Endothelial cell of umbilical vein (primary cell): ENCODE results near the gene PPP4R1. TPM values are rescaled to one million over a fixed set of nuclear protein-coding genes. Genes with fewer than 3 reads are reported as not detected.

Experiments used
- BruUV-seq: library from RNA; stranded (reverse); fragments of 400-500 nt; replicated peaks from 2 replicates; lab custom pipeline; 2021; lab: Mats Ljungman, UMichigan
- CTCF ChIA-PET: fragments of 300-600, 350-600 bp; sonication (Branson Sonifier 250); formaldehyde crosslinking; loops from one replicate; lab custom pipeline; 2021; ENCODE audit warnings: antibody characterized with exemption, inconsistent platforms; lab: Charles Lee
- POLR2A ChIA-PET: fragments of 300-600, 350-600 bp; sonication (Branson Sonifier 250); formaldehyde crosslinking; loops from one replicate; lab custom pipeline; 2021; ENCODE audit warnings: antibody characterized with exemption, inconsistent platforms; lab: Charles Lee
- DNase-seq: peaks from one replicate; pipeline ENCODE4 v3.0.0-alpha.2; 2011; ENCODE audit warnings: low read depth, low spot score
- FAIRE-seq: peaks from 2 replicates; lab custom pipeline; 2011; peaks lifted over from hg19 to GRCh38; lab: Jason Lieb, UNC
- H2AFZ ChIP-seq: 2 replicates; pipeline ENCODE4 v1.6.0; 2012; ENCODE audit warnings: low read depth, low read length, control low read depth, inconsistent platforms
- H3K27ac ChIP-seq: 2 replicates; pipeline ENCODE4 v1.5.1; 2011; ENCODE audit warnings: low read depth, mild to moderate bottlenecking, control low read depth, low read length, moderate library complexity; ENCODE audit not compliant: insufficient read depth
- H3K27me3 ChIP-seq, 2 experiments: 2 replicates each; pipeline versions ENCODE4 v1.6.0 to v1.6.1; 2011; ENCODE audit warnings: low read length in 2 of 2, mixed read lengths in 1 of 2; ENCODE audit not compliant: control insufficient read depth in 2 of 2, insufficient read depth in 2 of 2
- H3K36me3 ChIP-seq, 2 experiments: 2 replicates in 1 of 2; 3 replicates in 1 of 2; pipeline ENCODE4 v1.5.1; 2011; ENCODE audit warnings: low read length in 2 of 2, mild to moderate bottlenecking in 1 of 2, moderate library complexity in 1 of 2; ENCODE audit not compliant: control insufficient read depth in 2 of 2, insufficient read depth in 2 of 2; ENCODE audit errors: extremely low read depth in 1 of 2
- H3K4me1 ChIP-seq: 3 replicates; pipeline ENCODE4 v1.5.1; 2011; ENCODE audit warnings: mild to moderate bottlenecking, low read length; ENCODE audit not compliant: control insufficient read depth, insufficient read depth; ENCODE audit errors: extremely low read depth
- H3K4me2 ChIP-seq: 2 replicates; pipeline ENCODE4 v1.6.1; 2011; ENCODE audit warnings: low read length, control low read depth, mixed read lengths; ENCODE audit not compliant: insufficient read depth
- H3K4me3 ChIP-seq, 3 experiments: fragments of 200-600 bp in 1 of 3; sonication (generic), shearing (Covaris generic) in 1 of 3; replicated peaks in 1 of 3; 2 replicates each; pipeline ENCODE4 v1.5.1; 2011 to 2016; ENCODE audit warnings: control low read depth in 3 of 3, low read length in 3 of 3, mild to moderate bottlenecking in 2 of 3, inconsistent platforms in 1 of 3, low read depth in 1 of 3, moderate library complexity in 1 of 3; ENCODE audit not compliant: insufficient read depth in 1 of 3
- H3K79me2 ChIP-seq: 2 replicates; pipeline ENCODE4 v1.6.0; 2012; ENCODE audit warnings: low read length, inconsistent platforms; ENCODE audit not compliant: control insufficient read depth, insufficient read depth
- H3K9ac ChIP-seq: replicated peaks from 2 replicates; pipeline ENCODE3; 2011; ENCODE audit warnings: low read length, control low read depth; ENCODE audit not compliant: insufficient read depth; ENCODE audit errors: extremely low read depth
- H3K9me1 ChIP-seq: replicated peaks from 3 replicates; pipeline ENCODE4 v1.6.0; 2011; ENCODE audit warnings: mild to moderate bottlenecking, low read length; ENCODE audit not compliant: control insufficient read depth, insufficient read depth; ENCODE audit errors: extremely low read depth
- H3K9me3 ChIP-seq: replicated peaks from 2 replicates; pipeline ENCODE4 v1.5.1; 2012; ENCODE audit warnings: low read length, inconsistent platforms; ENCODE audit not compliant: control insufficient read depth, insufficient read depth
- H4K20me1 ChIP-seq: replicated peaks from 2 replicates; pipeline ENCODE3; 2011; ENCODE audit warnings: mild to moderate bottlenecking, low read length; ENCODE audit not compliant: control insufficient read depth, insufficient read depth; ENCODE audit errors: extremely low read depth
- EZH2 ChIP-seq: IDR thresholded peaks from 2 replicates; pipeline ENCODE4 v1.6.1; 2012; ENCODE audit warnings: borderline replicate concordance, low read depth, mild to moderate bottlenecking, moderate library complexity, low read length, inconsistent platforms; ENCODE audit not compliant: severe bottlenecking
- FOS ChIP-seq: IDR thresholded peaks from 2 replicates; pipeline ENCODE4 v1.6.1; 2011; ENCODE audit warnings: mild to moderate bottlenecking, low read length, moderate library complexity, borderline replicate concordance; ENCODE audit not compliant: insufficient read depth
- GATA2 ChIP-seq: IDR thresholded peaks from 2 replicates; pipeline ENCODE4 v1.7.0; 2011; ENCODE audit warnings: low read depth, mild to moderate bottlenecking, moderate library complexity, mixed read lengths, low read length; ENCODE audit not compliant: insufficient read length, insufficient read depth
- JUN ChIP-seq: IDR thresholded peaks from 2 replicates; pipeline ENCODE4 v1.6.1; 2011; ENCODE audit warnings: borderline replicate concordance, low read depth; ENCODE audit not compliant: insufficient read length, insufficient read depth
- MYC ChIP-seq: IDR thresholded peaks from one replicate; pipeline ENCODE4 v1.6.1; 2011; ENCODE audit warnings: mild to moderate bottlenecking, low read depth, low read length
- POLR2A ChIP-seq: IDR thresholded peaks from 2 replicates; pipeline ENCODE4 v1.6.1; 2012; ENCODE audit warnings: low read depth, mild to moderate bottlenecking, control low read depth, low read length
- POLR2AphosphoS5 ChIP-seq: IDR thresholded peaks from 2 replicates; pipeline ENCODE4 v1.6.1; 2012; ENCODE audit warnings: low read depth, mild to moderate bottlenecking, control low read depth, low read length, moderate library complexity; ENCODE audit not compliant: insufficient read depth
- dilution Hi-C: fragments of 300-500 bp; cut with MboI; formaldehyde crosslinking; loops from one replicate; pipeline ENCODE4 v1.15.0; 2019; ENCODE audit warnings: low sequenced_read_pairs; ENCODE audit not compliant: extremely low pct_ligation_motif_present
- intact Hi-C: fragments of 100-400 bp; cut with micrococcal nuclease; formaldehyde crosslinking; loops from one replicate; pipeline ENCODE4 v1.10.0; 2022
- polyA plus RNA-seq, 4 experiments: library from polyadenylated mRNA; depleted of rRNA in 3 of 4; stranded (reverse) in 3 of 4; unstranded in 1 of 4; fragments of >200 nt; gene quantifications; 2 replicates each; pipeline versions ENCODE4 v1.2.1 to v1.2.3, GENCODE V29; 2011 to 2012; ENCODE audit warnings: missing spikeins in 1 of 4
- total RNA-seq: library from RNA; stranded (reverse); gene quantifications from 2 replicates; pipeline ENCODE4 v1.2.3, GENCODE V29; 2021
- TF ChIP-seq, protein P1 (sequence below), 2 donors: IDR thresholded peaks; 1 replicate in 1 of 2; 2 replicates in 1 of 2; pipeline ENCODE4 v1.5.1; 2011; ENCODE audit warnings: low read length in 2 of 2, mild to moderate bottlenecking in 2 of 2, moderate library complexity in 2 of 2, control low read depth in 1 of 2, inconsistent platforms in 1 of 2, low read depth in 1 of 2; ENCODE audit not compliant: insufficient read depth in 1 of 2; ENCODE audit errors: extremely low read depth in 1 of 2
- TF ChIP-seq, protein P2 (sequence below): IDR thresholded peaks from 2 replicates; pipeline ENCODE4 v1.6.1; 2011; ENCODE audit not compliant: insufficient read depth, insufficient read length

Gene PPP4R1
- total and polyA plus RNA-seq, 2 donors (not counting 3 experiments of a cell fraction or from before 2014, with no cell fraction given), result 138 to 152 TPM

DNA sequence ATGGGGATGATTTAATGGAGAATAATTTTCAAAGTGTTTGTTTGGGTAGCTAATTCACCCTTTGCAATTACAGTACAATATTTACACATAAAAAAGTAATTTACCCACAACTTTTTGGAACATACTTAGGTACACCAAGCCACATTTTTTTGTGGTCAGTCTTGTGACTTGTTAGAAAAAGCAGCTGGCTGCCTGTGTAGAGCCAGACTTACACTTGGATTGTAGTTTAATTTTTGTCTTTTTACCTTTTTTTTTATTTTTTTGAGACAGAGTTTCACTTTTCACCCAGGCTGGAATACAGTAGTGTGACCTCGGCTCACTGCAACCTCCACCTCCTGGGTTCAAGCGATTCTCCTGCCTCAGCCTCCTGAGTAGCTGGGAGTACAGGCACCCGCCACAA lies 93.7 kb downstream of the PPP4R1 start:
- ChIA-PET POLR2A (no interaction called here), CTCF (interaction anchor here (1.2 kb wide), 1 partner anchor 19 kb away, joined by 3 read pairs; no protein-coding TSS in a partner anchor)
- intact Hi-C loops, result no loop called here
- no peak overlapping the region for H3K27ac ChIP-seq
- peaks cover 2 to 3% of the 10 kb centered on the region in 2 experiments for H3K36me3 ChIP-seq
- no peaks in the 10 kb centered on the region for H4K20me1 ChIP-seq
- DNase-seq (no peak), FAIRE-seq (no peak)
- TF ChIP-seq, protein P1, sequence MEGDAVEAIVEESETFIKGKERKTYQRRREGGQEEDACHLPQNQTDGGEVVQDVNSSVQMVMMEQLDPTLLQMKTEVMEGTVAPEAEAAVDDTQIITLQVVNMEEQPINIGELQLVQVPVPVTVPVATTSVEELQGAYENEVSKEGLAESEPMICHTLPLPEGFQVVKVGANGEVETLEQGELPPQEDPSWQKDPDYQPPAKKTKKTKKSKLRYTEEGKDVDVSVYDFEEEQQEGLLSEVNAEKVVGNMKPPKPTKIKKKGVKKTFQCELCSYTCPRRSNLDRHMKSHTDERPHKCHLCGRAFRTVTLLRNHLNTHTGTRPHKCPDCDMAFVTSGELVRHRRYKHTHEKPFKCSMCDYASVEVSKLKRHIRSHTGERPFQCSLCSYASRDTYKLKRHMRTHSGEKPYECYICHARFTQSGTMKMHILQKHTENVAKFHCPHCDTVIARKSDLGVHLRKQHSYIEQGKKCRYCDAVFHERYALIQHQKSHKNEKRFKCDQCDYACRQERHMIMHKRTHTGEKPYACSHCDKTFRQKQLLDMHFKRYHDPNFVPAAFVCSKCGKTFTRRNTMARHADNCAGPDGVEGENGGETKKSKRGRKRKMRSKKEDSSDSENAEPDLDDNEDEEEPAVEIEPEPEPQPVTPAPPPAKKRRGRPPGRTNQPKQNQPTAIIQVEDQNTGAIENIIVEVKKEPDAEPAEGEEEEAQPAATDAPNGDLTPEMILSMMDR (IDR thresholded peaks at IDR 0.05; ENCODE audit: extremely low read depth in 1 of 2, insufficient read depth in 1 of 2, low read depth in 1 of 2, low read length in 2 of 2), result no peak
- TF ChIP-seq GATA2, result no peak
- no peak for TF ChIP-seq EZH2
- no peak for TF ChIP-seq POLR2A
- H3K79me2 ChIP-seq, result peaks cover 2% of the 10 kb centered on the region
- dilution Hi-C loops, result no loop called here
- peaks cover 10% of the 10 kb centered on the region for H3K4me1 ChIP-seq
- no peak overlapping the region for H3K9ac ChIP-seq
- H2AFZ ChIP-seq, result no peak overlapping the region
- no peaks in the 10 kb centered on the region for H3K27me3 ChIP-seq
- no peak overlapping the region for H3K4me3 ChIP-seq
- H3K9me3 ChIP-seq, result no peaks in the 10 kb centered on the region
- no peak overlapping the region for H3K4me2 ChIP-seq
- H3K9me1 ChIP-seq, result no peaks in the 10 kb centered on the region
- BruUV-seq, result no TSS peak

DNA sequence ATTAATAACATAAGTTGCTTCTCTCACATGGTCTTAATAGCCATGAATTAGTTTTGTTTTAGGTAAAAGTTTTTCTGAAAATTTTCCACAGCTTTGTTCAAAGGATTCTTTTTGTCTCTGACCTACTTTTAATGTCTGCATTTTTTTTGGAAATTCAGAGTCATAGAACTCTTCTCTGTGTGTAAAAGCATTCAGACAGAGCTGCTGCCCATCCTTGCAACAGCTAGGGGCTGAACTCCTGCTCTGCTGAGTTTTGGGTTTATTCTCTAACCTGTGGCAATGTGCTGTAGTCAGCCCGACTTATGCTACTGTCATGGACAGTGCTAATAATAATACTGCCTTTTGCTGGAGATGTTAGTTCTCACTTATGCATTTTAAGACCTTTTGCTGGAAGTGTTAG lies 95.0 kb downstream of the PPP4R1 start:
- DNase-seq, result no peak
- H3K36me3 ChIP-seq, result no peaks in the 10 kb centered on the region
- dilution Hi-C loops, result no loop called here
- H3K4me3 ChIP-seq, result no peak overlapping the region
- peaks cover 10% of the 10 kb centered on the region for H3K4me1 ChIP-seq
- intact Hi-C loops, result loop anchor here (5.0 to 10.0 kb wide), 4 partner anchors 42 to 382 kb away; partner anchors contain the start of genes ANKRD12 and RALBP1
- H3K27ac ChIP-seq, result no peak overlapping the region
- no peak overlapping the region for H3K4me2 ChIP-seq
- no peak for FAIRE-seq
- H3K9ac ChIP-seq, result no peak overlapping the region
- no peaks in the 10 kb centered on the region for H3K9me1 ChIP-seq
- no peak overlapping the region for H2AFZ ChIP-seq
- BruUV-seq, result no TSS peak
- no peaks in the 10 kb centered on the region for H4K20me1 ChIP-seq
- CTCF ChIA-PET, result interaction anchor here (1.0 to 1.6 kb wide), 2 partner anchors 56 to 126 kb away, joined by 3 read pairs; no protein-coding TSS in a partner anchor
- TF ChIP-seq EZH2 (no peak), POLR2AphosphoS5 (no peak), MYC (no peak), JUN (no peak), POLR2A (no peak), GATA2 (no peak), FOS (no peak)
- TF ChIP-seq, protein P2, sequence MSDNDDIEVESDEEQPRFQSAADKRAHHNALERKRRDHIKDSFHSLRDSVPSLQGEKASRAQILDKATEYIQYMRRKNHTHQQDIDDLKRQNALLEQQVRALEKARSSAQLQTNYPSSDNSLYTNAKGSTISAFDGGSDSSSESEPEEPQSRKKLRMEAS, result no peak
- TF ChIP-seq, protein P1 (IDR thresholded peaks at IDR 0.05; ENCODE audit: extremely low read depth in 1 of 2, insufficient read depth in 1 of 2, low read depth in 1 of 2, low read length in 2 of 2), result no peak
- H3K79me2 ChIP-seq, result peaks cover 2% of the 10 kb centered on the region
- no peaks in the 10 kb centered on the region for H3K27me3 ChIP-seq
- POLR2A ChIA-PET, result no interaction called here
- no peaks in the 10 kb centered on the region for H3K9me3 ChIP-seq
